Fibroblast of lung (primary cell): Measurements from ENCODE around the gene EIF3F.

Source experiments
- CTCF ChIP-seq, 2 donors: IDR thresholded peaks in 1 of 2; conservative IDR thresholded peaks in 1 of 2; 1 replicate in 1 of 2; 2 replicates in 1 of 2; pipeline ENCODE4 v1.5.1; 2011 to 2012; ENCODE audit warnings: low read length in 2 of 2, control low read depth in 1 of 2, inconsistent platforms in 1 of 2, low read depth in 1 of 2, mild to moderate bottlenecking in 1 of 2
- EZH2 ChIP-seq: IDR thresholded peaks from 2 replicates; pipeline ENCODE4 v1.5.1; 2012; ENCODE audit warnings: low read length, control low read depth, mild to moderate bottlenecking; ENCODE audit errors: missing control alignments

- TF ChIP-seq CTCF (conservative IDR thresholded peaks at IDR 0.05 in 1 of 2, IDR thresholded peaks at IDR 0.05 in 1 of 2; ENCODE audit: low read depth in 1 of 2, low read length in 2 of 2) (no peak), EZH2 (no peak)
These were observed 56.6 kb downstream of the EIF3F start for GRCh38 chr11:8043756-8044155.
